Activated T-helper 9 cell treated with anti-CD3 and anti-CD28 coated beads, Interleukin-2, amount 50 U/mL, for 16 hours (primary cell): ENCODE results near the gene GLIS2.
"Not testable (repeated sequence)": the region's sequence is repeated elsewhere in the genome, so short reads cannot be mapped to it uniquely, and the experiment has no call there.

Source experiments
- DNase-seq: peaks from one replicate; pipeline ENCODE4 v3.0.0-alpha.2; 2020; ENCODE audit warnings: low read depth

GLIS2 gene

DNA sequence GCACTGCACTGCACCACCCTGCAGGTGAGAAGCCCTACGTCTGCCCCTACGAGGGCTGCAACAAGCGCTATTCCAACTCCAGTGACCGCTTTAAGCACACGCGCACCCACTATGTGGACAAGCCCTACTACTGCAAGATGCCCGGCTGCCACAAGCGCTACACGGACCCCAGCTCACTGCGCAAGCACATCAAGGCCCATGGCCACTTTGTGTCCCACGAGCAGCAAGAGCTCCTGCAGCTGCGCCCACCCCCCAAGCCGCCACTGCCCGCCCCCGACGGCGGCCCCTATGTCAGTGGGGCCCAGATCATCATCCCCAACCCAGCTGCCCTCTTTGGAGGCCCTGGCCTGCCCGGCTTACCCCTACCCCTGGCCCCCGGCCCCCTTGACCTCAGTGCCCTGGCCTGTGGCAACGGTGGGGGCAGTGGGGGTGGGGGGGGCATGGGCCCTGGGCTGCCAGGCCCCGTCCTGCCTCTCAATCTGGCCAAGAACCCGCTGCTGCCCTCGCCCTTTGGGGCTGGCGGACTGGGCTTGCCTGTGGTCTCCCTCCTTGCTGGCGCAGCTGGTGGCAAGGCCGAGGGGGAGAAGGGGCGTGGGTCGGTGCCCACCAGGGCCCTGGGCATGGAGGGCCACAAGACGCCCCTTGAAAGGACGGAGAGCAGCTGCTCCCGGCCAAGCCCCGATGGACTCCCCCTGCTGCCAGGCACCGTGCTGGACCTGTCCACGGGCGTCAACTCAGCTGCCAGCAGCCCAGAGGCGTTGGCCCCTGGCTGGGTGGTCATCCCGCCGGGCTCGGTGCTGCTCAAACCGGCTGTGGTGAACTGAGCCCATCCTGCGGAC lies 21.1 kb downstream of the GLIS2 start:
- DNase-seq: no peak

DNA sequence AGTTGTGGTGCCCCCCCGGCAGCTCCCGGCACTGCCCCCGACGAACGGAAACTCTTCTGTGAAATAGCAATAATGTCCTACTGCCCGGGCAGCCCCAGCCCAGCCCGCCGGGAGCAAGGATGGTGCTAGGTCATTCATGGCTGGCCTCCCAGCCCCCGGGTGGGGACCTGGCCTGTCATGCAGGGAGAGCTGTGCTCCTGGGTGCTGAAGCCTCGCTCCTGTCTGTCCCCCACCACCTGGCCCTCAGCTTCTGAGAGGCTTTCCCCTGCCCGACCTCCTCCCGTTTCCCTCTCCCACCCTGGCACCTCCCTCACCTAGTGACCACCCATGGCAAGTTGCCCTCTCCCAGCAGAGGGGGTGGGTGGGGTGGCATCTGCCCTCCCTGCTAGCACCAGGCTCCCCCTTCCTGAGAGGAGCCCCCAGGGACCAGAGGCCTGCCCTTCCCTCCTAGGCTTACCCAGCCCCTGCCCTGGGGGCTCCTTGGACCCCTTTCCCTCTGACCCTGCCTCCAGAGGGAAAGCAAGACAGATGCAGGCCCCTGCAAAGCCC lies 21.7 kb downstream of the GLIS2 start:
- no peak for DNase-seq

DNA sequence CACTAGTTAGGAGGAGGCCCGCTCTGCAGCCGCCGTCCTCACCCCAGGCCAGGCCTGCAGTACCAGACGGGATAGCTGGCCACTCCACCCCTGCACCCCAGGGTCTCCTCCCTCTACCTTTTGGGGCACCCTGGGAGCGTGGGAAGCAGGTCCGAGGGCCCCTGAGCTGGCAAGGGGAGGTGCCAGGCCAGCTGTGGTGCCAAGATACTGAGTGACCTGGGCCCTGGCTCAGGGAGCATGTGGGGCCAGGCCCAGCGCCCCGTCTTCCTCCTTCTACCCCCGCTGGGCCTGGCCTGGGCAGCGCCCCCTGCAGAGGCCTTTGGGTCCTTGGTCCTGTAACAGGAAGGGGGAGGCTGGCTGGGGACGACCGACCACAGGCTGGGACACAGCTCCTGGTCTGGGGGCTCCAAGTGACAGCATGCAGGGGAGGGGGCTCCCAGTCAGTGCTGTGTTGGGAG lies 22.3 kb downstream of the GLIS2 start:
- DNase-seq: no peak

DNA sequence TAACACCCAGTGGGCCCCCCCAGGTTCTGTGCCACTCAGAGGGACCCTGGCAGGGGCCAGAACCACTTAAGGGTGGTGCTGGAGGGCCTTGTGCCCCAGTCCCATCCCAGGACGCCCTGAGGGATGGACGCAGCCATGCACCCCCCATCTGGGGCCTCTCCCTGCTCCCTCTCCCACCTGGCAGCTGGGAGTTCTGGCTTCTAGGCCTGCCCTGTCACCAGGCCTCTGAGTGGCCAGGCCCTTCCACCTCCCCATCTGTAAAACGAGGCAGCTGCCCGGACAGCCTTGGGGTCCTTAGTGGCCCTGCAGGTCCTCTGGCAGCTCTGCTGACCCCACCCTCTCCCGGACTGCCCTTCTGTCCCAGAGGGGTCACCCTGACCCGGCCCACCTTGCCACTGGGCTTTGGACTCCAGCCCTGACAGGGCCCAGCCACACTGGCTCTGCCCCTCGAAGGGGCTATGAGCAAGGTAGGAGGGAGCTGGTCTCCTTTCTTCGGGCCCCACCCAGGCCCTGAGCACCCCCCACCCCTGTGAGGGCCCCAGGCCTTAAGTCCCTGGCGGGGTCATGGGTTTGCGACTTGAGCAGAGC lies 22.9 kb downstream of the GLIS2 start:
- no peak for DNase-seq

DNA sequence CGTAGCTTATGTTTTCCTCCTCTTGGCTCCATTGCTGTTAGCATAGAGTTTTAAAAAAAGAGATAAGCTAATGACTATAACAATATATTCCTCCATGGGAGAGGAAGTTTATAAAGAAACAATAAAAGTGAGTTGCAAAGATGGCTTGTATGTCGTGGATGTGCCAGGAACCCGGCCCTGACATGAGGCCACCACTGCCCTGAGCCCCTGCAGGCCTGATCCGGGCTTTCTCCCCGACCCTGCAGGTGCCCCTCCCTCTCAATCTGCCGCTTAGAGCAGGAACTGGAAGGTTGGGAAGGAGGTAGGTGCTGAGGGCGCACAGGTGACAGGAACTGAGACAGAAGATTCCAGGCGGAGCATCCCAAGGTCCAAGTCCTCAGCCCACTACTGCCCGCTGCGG lies 23.6 kb downstream of the GLIS2 start:
- DNase-seq: no peak

DNA sequence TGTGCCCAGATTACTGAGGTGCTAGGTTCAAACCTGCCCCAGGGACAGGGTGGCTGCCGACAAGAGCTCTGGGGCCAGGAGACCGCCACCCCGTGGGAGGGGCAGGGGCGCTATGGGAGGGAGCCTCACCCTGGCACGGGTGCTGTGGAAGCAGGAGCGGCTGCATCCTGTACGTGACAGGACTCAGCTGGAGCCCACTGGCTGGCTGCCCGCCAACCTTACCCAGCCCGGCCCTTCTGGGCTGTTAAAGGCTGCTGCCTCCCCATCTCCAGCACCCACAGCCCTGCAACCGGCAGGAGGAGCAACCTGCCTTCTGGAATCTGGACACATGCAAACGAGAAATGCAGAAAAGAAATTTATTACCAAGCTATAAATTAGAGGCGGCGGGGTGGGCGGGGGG lies 24.0 kb downstream of the GLIS2 start:
- DNase-seq: no peak

DNA sequence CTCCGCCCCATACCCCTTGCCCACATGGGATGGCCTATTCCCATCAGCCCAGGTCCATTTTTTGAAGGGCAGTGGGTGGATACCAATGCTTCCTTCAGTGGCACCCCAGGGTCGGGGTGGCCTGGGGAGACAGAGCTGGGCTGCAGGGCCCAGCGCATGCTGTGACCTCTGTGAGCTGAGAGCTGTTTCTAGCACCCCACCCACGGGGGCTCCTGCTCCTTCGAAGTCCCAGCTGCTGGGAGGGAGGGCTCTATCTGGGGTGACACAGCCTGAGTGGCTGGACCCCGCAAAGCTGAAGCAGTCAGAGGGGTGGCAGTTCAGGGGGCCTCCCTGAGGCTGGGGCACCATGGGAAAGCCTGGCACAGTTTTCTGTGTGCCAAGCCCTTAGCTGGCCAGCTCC lies 24.6 kb downstream of the GLIS2 start:
- no peak for DNase-seq

DNA sequence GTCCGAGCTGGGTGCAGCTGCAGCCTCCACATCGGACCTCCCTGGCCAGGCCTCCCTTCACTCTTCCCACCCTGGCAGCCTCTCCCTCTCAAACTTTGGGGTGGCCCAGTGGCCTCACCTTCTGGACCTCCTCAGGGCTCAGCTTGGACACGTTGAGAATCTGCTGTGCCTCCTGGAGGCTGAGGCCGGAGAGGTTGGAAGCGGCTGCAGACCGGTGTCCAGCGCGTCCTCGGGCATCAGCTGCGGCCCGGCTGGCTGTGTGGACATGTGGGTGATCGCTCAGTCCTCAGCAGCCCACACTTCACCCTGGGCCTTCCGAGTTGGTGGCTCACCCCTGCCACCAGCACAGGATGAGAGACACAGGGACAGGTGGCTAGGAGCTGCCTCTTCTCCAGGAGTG lies 25.4 kb downstream of the GLIS2 start:
- no peak for DNase-seq

DNA sequence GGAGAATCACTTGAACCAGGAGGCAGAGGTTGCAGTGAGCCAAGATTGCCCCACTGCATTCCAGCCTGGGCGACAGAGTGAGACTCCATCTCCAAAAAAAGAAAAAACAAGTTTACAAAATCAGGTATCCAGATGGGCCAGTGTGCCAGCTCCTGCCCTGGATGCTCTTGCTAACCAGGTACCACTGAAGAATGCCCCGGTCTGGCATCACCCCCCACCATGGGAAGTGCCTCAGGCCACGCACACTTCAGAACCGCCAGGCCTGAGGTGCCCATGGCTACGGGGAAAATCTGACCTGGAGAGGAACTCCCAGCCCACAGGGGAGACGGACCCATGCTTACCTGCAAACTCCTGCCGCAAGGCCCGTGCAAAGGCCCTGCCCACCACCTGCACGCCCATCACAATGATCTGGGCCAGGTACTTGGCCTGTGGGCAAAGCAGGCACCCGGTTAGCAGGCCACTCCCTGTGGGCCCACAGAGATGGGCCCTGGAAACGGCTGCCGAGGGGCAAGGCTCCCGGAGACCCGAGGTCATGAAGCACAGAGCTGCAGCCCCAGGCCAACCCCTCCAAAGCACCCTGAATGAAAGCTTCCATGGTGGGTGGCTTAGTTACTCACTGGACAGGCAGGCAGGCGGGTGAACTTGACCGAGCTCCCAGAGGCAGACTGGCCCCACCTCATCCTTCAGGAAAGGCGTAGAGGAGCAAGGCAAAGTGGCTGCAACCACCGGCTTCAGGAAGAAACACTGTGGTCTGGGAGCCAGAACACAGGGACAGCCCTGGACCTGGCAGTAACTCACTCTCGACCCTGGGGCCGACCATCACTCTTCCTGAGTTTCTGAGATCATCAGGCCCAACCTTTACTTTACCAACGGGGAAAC lies 27.2 kb downstream of the GLIS2 start:
- no peak for DNase-seq

DNA sequence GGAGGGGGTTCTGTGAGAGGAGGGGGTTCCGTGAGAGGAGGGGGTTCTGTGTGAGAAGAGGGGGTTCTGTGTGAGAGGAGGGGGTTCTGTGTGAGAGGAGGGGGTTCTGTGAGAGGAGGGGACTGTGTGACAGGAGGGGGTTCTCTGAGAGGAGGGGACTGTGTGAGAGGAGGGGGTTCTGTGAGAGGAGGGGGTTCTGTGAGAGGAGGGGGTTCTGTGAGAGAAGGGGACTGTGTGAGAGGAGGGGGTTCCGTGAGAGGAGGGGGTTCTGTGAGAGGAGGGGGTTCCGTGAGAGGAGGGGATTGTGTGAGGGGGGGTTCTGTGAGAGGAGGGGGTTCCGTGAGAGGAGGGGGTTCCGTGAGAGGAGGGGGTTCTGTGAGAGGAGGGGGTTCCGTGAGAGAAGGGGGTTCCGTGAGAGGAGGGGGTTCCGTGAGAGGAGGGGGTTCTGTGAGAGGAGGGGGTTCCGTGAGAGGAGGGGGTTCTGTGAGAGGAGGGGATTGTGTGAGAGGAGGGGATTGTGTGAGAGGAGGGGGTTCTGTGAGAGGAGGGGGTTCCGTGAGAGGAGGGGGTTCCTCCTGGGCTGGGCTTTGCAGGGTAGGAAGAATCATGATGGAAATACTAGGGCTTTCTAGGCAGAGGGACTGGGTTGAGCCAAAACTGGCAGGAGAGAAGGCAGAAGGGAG lies 28.6 kb downstream of the GLIS2 start:
- DNase-seq: not testable (repeated sequence)

DNA sequence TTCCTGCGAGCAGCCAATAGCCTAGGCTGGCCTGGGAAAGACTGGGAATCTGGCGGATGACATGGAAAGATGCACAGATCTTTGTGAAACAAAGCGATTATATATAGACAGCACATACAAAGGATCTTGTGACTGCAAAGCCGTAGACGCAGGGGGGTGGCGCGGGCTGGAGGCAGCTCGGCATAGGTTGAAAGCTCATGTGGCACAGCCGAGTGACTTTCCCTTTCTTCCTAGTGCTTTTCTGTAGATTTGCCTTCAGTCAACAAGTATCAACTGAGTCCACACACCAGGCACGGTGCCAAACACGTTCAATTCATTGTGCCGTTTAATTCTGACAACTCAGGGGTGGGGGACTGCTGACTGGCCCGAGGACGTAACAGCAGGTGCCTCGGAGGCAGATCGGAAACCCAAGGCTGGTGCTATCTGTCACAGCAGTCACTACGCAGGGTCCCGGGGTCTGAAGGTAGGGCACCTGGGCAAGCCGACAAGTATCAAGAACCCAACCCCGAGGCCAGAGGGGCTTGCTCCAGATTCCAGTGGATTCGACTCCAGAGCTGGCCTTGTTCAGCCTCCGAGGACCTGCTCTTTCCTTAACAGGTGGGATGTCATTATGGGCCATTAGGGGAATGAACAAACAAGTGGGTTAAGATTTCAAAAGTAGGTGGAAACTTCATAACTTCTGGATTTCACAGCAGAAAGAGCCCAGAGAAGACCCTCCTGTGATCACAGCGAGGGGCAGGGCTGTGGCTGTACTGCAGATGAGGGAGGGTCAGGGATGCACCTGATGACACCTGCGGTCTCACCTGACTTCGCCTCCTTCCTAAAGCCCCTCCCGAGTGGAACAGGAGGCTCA lies 29.3 kb downstream of the GLIS2 start:
- DNase-seq: no peak

DNA sequence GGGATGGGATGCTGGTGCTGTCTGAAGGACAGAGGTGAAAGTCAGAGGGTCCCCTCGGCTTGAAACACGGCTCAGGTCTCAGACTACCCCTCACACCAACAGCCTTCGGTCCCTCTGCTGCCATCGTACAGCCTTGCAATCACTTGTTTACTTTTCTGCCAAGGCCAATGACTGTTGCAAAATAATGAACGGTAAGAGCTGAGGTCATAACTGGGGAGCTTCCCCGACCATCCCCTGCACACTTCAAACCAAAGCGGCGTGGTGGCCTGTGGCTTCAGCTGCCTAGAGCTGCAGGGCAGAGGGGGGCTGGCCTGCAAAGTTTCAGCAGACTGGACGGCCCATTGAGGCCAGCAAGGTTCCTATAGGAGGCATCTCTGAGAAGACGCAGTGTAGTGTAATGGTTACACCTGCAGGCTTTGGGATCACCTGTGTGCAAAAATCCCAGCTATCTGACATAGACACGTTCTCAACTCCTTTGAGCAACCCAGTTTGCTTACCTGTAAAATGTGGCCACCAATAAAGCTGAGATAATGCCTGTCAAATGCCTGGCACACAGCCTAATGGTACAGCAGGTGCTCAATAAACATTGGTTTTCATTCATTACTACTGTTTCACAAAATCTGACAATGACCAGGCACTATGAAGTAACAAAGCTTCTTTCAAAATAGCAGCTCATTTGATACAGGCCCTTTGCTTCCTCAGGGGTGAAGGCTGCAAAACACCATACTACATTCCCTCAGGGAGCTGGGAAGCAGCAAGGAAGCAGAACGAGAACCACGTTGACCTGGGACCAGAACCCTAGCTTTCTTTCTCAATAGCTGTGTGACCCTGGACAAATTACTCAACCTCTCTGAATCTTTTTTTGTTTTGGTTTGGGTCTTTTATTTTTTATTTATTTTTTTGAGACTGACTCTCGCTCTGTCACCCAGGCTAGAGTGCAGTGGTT lies 30.2 kb downstream of the GLIS2 start:
- no peak for DNase-seq

DNA sequence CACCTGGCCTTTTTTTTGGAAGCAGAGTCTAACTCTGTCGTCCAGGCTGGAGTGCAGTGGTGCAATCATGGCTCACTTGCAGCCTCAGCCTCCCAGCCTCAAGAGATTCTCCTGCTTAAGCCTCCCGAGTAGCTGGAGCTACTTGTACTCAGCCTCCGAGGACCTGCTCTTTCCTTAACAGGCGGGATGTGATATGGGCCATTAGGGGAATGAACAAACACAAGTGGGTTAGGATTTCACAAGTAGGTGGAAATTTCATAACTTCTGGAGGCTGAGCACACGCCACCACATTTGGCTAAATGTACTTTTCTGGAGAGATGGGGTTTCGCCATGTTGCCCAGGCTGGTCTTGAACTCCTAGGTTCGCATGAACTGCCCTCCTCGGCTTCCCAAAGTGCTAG lies 31.1 kb downstream of the GLIS2 start:
- DNase-seq: no peak

DNA sequence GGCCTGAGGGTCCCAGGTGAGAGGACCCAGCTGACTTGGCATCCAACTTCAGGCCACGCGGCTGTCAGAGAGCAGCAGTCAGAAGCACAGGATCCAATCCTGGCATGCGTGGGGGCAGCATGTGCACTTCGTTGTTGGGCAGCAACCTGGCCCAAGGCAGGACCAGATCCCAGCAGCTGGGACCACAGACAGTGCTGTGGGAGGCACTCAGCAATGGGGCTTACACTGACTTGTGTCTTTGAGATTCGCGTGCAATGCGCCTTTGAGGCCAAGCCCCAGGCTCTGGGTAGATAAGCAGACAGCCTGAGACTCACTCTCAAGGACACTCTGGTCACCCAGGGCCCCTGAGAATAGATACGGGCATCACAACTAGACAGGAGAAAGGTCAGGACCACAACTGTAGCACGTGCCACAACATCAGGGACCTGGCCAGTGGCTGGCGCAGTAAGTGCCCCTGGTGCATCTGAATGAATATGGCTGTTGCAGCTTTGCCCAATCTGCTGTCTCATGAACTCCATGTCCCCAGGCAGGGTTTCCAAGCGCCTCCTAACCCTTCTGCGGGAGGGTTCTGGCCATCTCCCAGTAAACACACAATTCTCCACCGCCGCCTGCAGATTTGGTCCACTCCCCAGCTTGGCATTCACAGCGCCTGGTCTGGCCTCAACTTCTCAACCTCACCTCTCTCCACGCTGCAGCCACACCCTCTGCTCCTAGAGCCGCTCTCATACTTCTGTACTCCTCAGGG lies 32.1 kb downstream of the GLIS2 start:
- no peak for DNase-seq

DNA sequence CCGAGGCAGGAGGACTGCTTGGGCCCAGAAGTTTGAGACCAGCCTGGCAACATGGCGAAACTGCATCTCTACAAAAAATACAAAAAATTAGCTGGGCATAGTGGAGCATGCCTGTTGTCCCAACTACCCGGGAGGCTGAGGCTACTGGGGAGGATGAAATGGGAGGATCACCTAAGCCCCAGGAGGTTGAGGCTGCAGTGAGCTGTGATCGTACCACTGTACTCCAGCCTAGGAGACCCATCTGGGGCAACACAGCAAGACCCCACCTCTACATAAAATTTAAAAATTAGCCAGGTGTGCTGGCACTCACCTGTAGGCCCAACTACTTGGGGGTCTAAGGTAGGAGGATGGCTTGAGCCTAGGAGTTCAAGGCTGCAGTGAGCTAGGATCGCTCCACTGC lies 33.5 kb downstream of the GLIS2 start:
- DNase-seq: no peak

DNA sequence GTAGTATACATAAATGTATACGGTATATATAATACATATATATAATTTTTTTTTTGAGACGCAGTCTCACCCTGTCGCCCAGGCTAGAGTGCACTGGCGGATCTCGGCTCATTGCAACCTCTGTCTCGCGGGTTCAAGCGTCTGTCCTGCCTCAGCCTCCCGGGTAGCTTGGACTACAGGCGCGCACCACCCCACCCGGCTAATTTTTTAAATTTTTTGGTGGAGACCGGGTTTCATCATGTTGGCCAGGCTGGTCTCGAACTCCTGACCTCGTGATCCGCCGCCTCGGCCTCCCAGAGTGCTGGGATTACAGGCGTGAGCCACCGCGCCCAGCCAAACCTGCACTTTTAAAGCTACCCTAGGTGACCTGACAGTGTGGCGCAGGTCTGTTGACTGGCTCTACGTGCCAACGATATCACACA lies 34.5 kb downstream of the GLIS2 start:
- DNase-seq: no peak

DNA sequence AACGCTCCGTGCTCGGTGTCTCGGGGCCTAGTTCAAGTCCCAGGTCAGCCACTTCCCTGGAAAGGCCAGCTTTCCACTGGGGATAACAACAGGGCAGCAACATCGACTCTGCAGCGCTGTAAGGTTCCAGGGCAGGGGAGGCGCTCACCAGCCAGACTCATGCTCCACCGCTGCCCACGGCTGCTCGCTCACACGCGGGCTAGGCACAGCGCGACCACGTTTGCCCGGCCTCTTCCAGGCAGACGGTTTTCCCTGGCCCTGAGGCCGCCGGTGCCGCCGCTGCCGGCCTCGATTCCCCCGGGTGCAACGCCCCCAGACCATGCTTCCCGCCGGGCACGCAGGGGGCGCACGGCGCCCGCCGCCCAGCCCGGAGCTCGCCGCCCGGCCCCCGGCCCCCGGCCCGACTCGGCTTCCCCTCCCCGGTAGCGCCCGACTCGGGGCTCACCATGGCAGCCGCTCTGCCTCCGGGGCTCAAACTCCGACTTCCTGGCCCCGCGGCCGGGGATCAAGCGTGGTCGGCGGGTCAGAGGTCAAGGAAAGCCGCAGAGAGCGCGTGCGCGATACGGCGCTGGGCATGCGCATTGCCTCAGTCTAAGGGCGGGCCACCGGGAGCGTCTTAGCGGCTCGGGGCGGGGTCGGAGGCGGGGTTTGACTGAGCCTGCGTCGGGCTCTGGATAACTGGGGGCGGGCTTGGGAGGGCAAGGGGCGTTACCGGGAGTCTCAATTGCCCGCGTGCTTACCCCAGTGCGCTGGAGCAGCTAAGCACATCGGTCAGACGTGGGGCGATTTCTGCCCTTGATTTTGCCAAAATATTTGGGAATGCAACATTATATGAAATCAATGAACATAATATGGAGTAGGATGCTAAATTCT lies 35.2 kb downstream of the GLIS2 start, which contains the start of gene PAM16:
PAM16 (minus strand) TSS at position 535 of the 873 bp plus-strand sequence; CDS start at position 448, 87 bp downstream.
- DNase-seq: peak; percentile 97

DNA sequence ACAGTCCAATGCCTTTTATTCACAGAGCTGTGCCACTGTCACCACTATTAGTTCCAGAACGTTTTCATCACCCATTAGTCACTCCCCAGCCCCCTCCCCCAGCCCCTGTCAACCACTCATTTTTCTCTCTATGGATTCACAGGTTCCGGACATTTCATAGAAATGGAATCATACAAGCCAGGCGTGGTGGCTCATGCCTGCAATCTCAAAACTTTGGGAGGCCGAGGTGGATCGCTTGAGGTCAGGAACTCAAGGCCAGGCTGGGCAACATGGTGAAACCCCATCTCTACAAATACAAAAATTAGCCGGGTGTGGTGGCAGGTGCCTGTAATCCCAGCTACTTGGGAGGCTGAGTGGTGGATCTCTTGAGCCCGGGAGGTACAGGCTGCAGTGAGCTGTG lies 36.0 kb downstream of the GLIS2 start:
- DNase-seq: no peak
